ENCODE measurements around the gene REEP3. TPM values are rescaled to one million over a fixed set of nuclear protein-coding genes. Genes with fewer than 3 reads are reported as not detected.

Gene REEP3
- total RNA-seq, 1 donor from 2014 or later, result 9.7 TPM

DNA sequence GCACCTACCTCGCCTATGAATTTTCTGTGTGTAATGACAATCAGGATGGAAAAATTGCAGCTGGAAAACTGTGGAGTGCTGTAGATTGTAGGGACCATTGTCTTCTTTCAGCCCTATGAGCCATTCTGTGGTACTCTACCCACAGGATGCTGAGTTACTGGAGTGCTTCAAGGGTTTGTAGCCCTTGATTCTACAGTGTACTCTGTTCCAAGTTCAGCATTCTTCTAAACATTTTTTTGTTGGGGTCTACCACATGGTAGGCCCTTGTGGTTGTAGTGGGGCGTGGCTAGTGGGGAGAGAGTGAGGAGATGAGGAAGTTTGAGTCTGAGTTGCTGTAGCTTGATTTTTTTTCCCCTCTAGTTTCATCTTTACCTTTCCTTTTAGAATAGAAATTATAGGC is 33.5 kb downstream of the REEP3 start:
- ChIA-PET POLR2A (no interaction called here), CTCF (no interaction called here)
- TF ChIP-seq, protein P1, sequence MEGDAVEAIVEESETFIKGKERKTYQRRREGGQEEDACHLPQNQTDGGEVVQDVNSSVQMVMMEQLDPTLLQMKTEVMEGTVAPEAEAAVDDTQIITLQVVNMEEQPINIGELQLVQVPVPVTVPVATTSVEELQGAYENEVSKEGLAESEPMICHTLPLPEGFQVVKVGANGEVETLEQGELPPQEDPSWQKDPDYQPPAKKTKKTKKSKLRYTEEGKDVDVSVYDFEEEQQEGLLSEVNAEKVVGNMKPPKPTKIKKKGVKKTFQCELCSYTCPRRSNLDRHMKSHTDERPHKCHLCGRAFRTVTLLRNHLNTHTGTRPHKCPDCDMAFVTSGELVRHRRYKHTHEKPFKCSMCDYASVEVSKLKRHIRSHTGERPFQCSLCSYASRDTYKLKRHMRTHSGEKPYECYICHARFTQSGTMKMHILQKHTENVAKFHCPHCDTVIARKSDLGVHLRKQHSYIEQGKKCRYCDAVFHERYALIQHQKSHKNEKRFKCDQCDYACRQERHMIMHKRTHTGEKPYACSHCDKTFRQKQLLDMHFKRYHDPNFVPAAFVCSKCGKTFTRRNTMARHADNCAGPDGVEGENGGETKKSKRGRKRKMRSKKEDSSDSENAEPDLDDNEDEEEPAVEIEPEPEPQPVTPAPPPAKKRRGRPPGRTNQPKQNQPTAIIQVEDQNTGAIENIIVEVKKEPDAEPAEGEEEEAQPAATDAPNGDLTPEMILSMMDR (IDR thresholded peaks at IDR 0.05), result no peak
- no peaks in the 10 kb centered on the region for H3K9me3 Mint-ChIP-seq
- H3K27ac Mint-ChIP-seq, result peak overlapping the region; percentile 61
- peak; percentile 95 for ATAC-seq (ENCODE audit: low read depth)
- no peak overlapping the region for H3K4me3 Mint-ChIP-seq
- H3K36me3 Mint-ChIP-seq (ENCODE audit: low read depth), result no peaks in the 10 kb centered on the region
- H3K4me1 Mint-ChIP-seq, result peaks cover 27% of the 10 kb centered on the region
- DNase-seq, result no peak
- intact Hi-C loops (cut with micrococcal nuclease), result no loop called here
- no peaks in the 10 kb centered on the region for H3K27me3 Mint-ChIP-seq

DNA sequence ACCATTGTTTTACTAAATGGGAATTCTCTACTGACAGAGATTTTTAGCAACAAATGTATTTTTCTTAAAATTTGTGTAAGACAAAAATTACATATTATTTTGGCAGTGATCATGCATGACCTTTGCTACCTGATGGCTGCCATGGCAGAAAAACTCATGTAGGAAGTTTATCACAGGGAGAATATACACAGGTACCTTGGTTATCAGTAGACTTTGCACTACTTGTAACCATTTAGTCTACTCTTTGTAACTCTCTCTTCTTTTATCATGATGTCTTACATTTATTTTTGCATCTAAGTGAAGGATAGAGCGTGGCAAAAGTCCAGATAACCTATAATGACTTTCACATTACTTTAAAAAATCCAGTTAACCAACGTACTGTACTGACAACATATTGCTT is 34.1 kb downstream of the REEP3 start:
- CTCF ChIA-PET, result no interaction called here
- Mint-ChIP-seq H3K27ac (no peak overlapping the region), H3K4me3 (no peak overlapping the region), H3K9me3 (no peaks in the 10 kb centered on the region), H3K4me1 (peaks cover 27% of the 10 kb centered on the region), H3K36me3 (ENCODE audit: low read depth) (no peaks in the 10 kb centered on the region), H3K27me3 (no peaks in the 10 kb centered on the region)
- TF ChIP-seq, protein P1 (IDR thresholded peaks at IDR 0.05), result no peak
- DNase-seq (no peak), ATAC-seq (ENCODE audit: low read depth) (no peak)
- intact Hi-C loops (cut with micrococcal nuclease), result no loop called here
- POLR2A ChIA-PET, result no interaction called here

DNA sequence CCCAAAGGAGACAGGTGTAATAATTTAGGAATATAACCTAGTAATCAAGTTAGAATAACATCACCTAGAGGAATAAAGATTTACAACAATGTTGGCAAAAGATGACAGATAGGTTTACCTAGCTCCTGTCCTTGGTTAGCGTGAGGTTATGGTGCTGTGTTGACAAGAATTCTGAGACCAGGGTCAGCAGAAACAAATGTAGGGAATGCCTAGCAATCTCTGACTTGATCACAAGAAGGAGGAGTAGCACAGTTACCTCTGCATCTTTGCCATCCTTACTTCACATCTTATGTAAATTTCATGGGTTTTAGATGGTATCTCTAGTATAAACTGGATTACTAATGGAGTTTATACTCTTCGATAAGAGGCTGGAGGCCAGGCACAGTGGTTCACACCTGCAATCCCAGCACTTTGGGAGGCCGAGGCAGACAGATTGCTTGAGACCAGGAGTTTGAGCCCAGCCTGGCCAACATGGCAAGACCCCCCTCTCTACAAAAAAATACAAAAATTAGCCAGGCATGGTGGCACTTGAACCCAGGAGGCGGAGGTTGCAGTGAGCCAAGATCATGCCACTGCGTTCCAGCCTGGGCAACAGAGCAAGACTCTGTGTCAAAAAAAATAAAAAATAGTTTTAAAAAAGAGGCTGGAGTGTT is 37.1 kb downstream of the REEP3 start:
- Mint-ChIP-seq H3K36me3 (ENCODE audit: low read depth) (no peaks in the 10 kb centered on the region), H3K4me1 (peaks cover 19% of the 10 kb centered on the region), H3K27me3 (no peaks in the 10 kb centered on the region), H3K4me3 (no peak overlapping the region), H3K27ac (no peak overlapping the region), H3K9me3 (no peaks in the 10 kb centered on the region)
- DNase-seq, result no peak
- no peak for ATAC-seq (ENCODE audit: low read depth)
- intact Hi-C loops (cut with micrococcal nuclease), result no loop called here
- CTCF ChIA-PET, result no interaction called here
- TF ChIP-seq, protein P1 (IDR thresholded peaks at IDR 0.05), result no peak
- POLR2A ChIA-PET, result interaction anchor here (0.8 kb wide), 1 partner anchor 149 kb away, joined by 3 read pairs; no protein-coding TSS in a partner anchor

DNA sequence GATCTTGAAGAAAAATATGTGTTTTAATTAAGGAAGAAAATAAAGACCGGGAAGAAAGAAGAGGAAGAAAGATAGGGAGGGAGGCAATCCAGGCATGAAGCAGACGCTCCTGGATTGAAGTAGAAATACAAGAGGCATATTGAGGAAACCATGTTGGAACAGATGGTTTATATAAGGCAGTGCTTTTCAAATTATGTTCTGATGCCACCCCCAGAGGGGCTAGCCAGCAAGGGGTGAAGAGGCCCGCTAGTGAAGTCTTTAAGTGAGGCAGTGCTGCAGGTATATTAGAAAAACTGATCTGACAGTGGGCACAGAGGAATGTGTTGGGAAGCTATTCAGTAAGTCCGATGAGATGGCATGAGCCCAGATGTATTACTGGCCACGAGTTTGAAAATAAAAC is 40.1 kb downstream of the REEP3 start:
- no peak for DNase-seq
- ChIA-PET CTCF (no interaction called here), POLR2A (no interaction called here)
- Mint-ChIP-seq H3K27me3 (no peaks in the 10 kb centered on the region), H3K27ac (no peak overlapping the region), H3K4me1 (no peaks in the 10 kb centered on the region), H3K9me3 (no peaks in the 10 kb centered on the region), H3K36me3 (ENCODE audit: low read depth) (no peaks in the 10 kb centered on the region), H3K4me3 (no peak overlapping the region)
- TF ChIP-seq, protein P1 (IDR thresholded peaks at IDR 0.05), result no peak
- ATAC-seq (ENCODE audit: low read depth), result no peak
- intact Hi-C loops (cut with micrococcal nuclease), result no loop called here

DNA sequence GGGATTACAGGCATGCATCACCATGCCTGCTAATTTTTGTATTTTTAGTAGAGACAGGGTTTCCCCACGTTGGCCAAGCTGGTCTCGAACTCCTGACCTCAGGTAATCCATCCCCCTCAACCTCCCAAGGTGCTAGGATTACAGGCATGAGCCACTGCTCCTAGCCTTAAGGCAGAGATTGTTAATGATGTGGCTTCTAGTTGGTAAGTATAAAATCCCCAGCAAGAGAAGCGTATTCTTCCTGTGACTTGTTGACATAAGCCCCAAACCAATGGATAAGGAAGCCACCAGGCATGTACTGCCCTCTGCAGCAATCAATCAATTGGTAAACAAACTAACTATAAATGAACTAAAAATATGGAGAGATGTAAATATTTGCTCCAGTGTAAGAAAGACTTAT is 41.2 kb downstream of the REEP3 start:
- DNase-seq, result no peak
- Mint-ChIP-seq H3K4me3 (no peak overlapping the region), H3K4me1 (no peaks in the 10 kb centered on the region), H3K27ac (no peak overlapping the region), H3K9me3 (no peaks in the 10 kb centered on the region), H3K27me3 (no peaks in the 10 kb centered on the region), H3K36me3 (ENCODE audit: low read depth) (peaks cover under 1% of the 10 kb centered on the region)
- intact Hi-C loops (cut with micrococcal nuclease), result no loop called here
- ChIA-PET CTCF (no interaction called here), POLR2A (no interaction called here)
- ATAC-seq (ENCODE audit: low read depth), result no peak
- TF ChIP-seq, protein P1 (IDR thresholded peaks at IDR 0.05), result no peak

All from activated B cell treated with CpG ODN at 0.5 μM for 24 hours (primary cell).